GM19397 (cell line): ENCODE measurements around the gene ABHD8.

Experiments used
- ATAC-seq: cut with Tn5 transposase; IDR thresholded peaks from one replicate; pipeline ENCODE4 v1.9.1; 2021; ENCODE audit warnings: mild to moderate bottlenecking, moderate library complexity; ENCODE audit not compliant: unreplicated experiment

ABHD8 gene

GRCh38 chr19:17243830-17244617, 59.2 kb downstream of the ABHD8 start:
- ATAC-seq, result no peak

- ATAC-seq, result no peak
Observed at GRCh38 chr19:17243211-17243829, 59.9 kb downstream of the ABHD8 start.

GRCh38 chr19:17242431-17243208, 60.6 kb downstream of the ABHD8 start:
- no peak for ATAC-seq
